IMR-90 (cell line): ENCODE results near the gene RAB12. TPM values are rescaled to one million over a fixed set of nuclear protein-coding genes. Genes with fewer than 3 reads are reported as not detected.
A peak's percentile ranks its signal among the peaks of the same experiment; 100 is the strongest.

ENCODE experiments used
- ATAC-seq: fragments of 200-7000 bp; cut with Tn5 transposase; 2 replicates; pipeline ENCODE4 v1.9.1; 2020; ENCODE audit warnings: low read depth, mild to moderate bottlenecking, moderate library complexity
- BruUV-seq: library from RNA; stranded (reverse); fragments of 400-500 nt; replicated peaks from 2 replicates; lab custom pipeline; 2021; lab: Mats Ljungman, UMichigan
- CTCF ChIA-PET: fragments of 300-600 bp; formaldehyde crosslinking; extraction: SDS; loops from one replicate; lab custom pipeline; 2021; ENCODE audit warnings: antibody characterized with exemption; lab: Yijun Ruan, JAX
- POLR2A ChIA-PET: fragments of 300-600 bp; sonication (Branson Sonifier 250); formaldehyde crosslinking; loops from one replicate; lab custom pipeline; 2022; ENCODE audit warnings: antibody characterized with exemption; ENCODE audit not compliant: unreplicated experiment; lab: Charles Lee
- DNase-seq: peaks from one replicate; pipeline ENCODE4 v3.0.0; 2013
- H2AFZ ChIP-seq: replicated peaks from 2 replicates; pipeline ENCODE3; 2013; ENCODE audit warnings: low read length, mild to moderate bottlenecking; ENCODE audit not compliant: poor library complexity
- H2AK5ac ChIP-seq: 2 replicates; pipeline ENCODE4 v1.6.1; 2013; ENCODE audit warnings: low read depth, low read length, inconsistent platforms
- H2AK9ac ChIP-seq: replicated peaks from 2 replicates; pipeline ENCODE3; 2013; ENCODE audit warnings: mild to moderate bottlenecking, low read depth, low read length, moderate library complexity; ENCODE audit not compliant: poor library complexity
- H2BK120ac ChIP-seq: 2 replicates; pipeline ENCODE4 v1.6.1; 2013; ENCODE audit warnings: low read depth, low read length, inconsistent platforms
- H2BK15ac ChIP-seq: 3 replicates; pipeline ENCODE4 v1.6.1; 2013; ENCODE audit warnings: low read depth, low read length, inconsistent platforms
- H2BK20ac ChIP-seq: 2 replicates; pipeline ENCODE4 v1.6.1; 2013; ENCODE audit warnings: low read depth, mild to moderate bottlenecking, inconsistent platforms, low read length, moderate library complexity
- H2BK5ac ChIP-seq: 2 replicates; pipeline ENCODE4 v1.6.1; 2013; ENCODE audit warnings: mild to moderate bottlenecking, low read depth, low read length, inconsistent platforms; ENCODE audit not compliant: poor library complexity, severe bottlenecking
- H3K14ac ChIP-seq: replicated peaks from 2 replicates; pipeline ENCODE4 v1.6.1; 2013; ENCODE audit warnings: low read depth, low read length, inconsistent platforms
- H3K18ac ChIP-seq: 2 replicates; pipeline ENCODE4 v1.6.1; 2013; ENCODE audit warnings: low read depth, low read length, control low read depth
- H3K23ac ChIP-seq: 2 replicates; pipeline ENCODE4 v1.6.1; 2013; ENCODE audit warnings: low read depth, low read length, inconsistent platforms
- H3K27ac ChIP-seq: 2 replicates; pipeline ENCODE4 v1.5.1; 2013; ENCODE audit warnings: mild to moderate bottlenecking, control low read depth, low read length; ENCODE audit not compliant: insufficient read depth
- H3K27me3 ChIP-seq: 2 replicates; pipeline ENCODE4 v1.6.1; 2013; ENCODE audit warnings: low read length; ENCODE audit not compliant: control insufficient read depth, insufficient read depth
- H3K36me3 ChIP-seq: 2 replicates; pipeline ENCODE4 v1.6.1; 2013; ENCODE audit warnings: low read length, mixed read lengths; ENCODE audit not compliant: control insufficient read depth, insufficient read depth
- H3K4ac ChIP-seq: 2 replicates; pipeline ENCODE4 v1.6.1; 2013; ENCODE audit warnings: low read depth, low read length, inconsistent platforms
- H3K4me1 ChIP-seq: 2 replicates; pipeline ENCODE4 v1.6.1; 2013; ENCODE audit warnings: low read length, mixed read lengths; ENCODE audit not compliant: control insufficient read depth, insufficient read depth
- H3K4me2 ChIP-seq: 2 replicates; pipeline ENCODE4 v1.6.1; 2013; ENCODE audit warnings: low read depth, mild to moderate bottlenecking, control low read depth, low read length, moderate library complexity
- H3K4me3 ChIP-seq: 2 replicates; pipeline ENCODE4 v1.5.1; 2013; ENCODE audit warnings: low read depth, mild to moderate bottlenecking, control low read depth, low read length, moderate library complexity; ENCODE audit not compliant: insufficient read depth
- H3K56ac ChIP-seq: 2 replicates; pipeline ENCODE4 v1.6.1; 2013; ENCODE audit warnings: low read length, inconsistent platforms; ENCODE audit not compliant: insufficient read depth; ENCODE audit errors: extremely low read depth
- H3K79me1 ChIP-seq, 2 experiments: 2 replicates each; pipeline ENCODE4 v1.6.1; 2013; ENCODE audit warnings: low read length in 2 of 2, inconsistent platforms in 1 of 2, low read depth in 1 of 2
- H3K9ac ChIP-seq: 2 replicates; pipeline ENCODE4 v1.6.1; 2013; ENCODE audit warnings: low read depth, low read length, control low read depth
- H3K9me1 ChIP-seq: 2 replicates; pipeline ENCODE4 v1.6.1; 2013; ENCODE audit warnings: low read length, inconsistent platforms; ENCODE audit not compliant: insufficient read depth
- H3K9me3 ChIP-seq: 2 replicates; pipeline ENCODE4 v1.6.1; 2013; ENCODE audit warnings: low read length; ENCODE audit not compliant: control insufficient read depth, insufficient read depth
- H4K20me1 ChIP-seq: 2 replicates; pipeline ENCODE4 v1.6.1; 2013; ENCODE audit warnings: low read length, inconsistent platforms; ENCODE audit not compliant: insufficient read depth
- H4K5ac ChIP-seq: 2 replicates; pipeline ENCODE4 v1.6.1; 2013; ENCODE audit warnings: mild to moderate bottlenecking, low read depth, low read length, control low read depth
- H4K8ac ChIP-seq, 2 experiments: 2 replicates each; pipeline ENCODE4 v1.6.1; 2013; ENCODE audit warnings: low read depth in 2 of 2, low read length in 2 of 2, control low read depth in 1 of 2, inconsistent platforms in 1 of 2
- H4K91ac ChIP-seq: 2 replicates; pipeline ENCODE4 v1.6.1; 2013; ENCODE audit warnings: low read depth, low read length, inconsistent platforms; ENCODE audit not compliant: insufficient read depth
- BHLHE40 ChIP-seq: fragments of 150-350 bp; IDR thresholded peaks from 2 replicates; pipeline ENCODE4 v1.6.1; 2016; ENCODE audit warnings: mild to moderate bottlenecking, low read depth, low read length
- CEBPB ChIP-seq: IDR thresholded peaks from 2 replicates; pipeline ENCODE4 v1.6.1; 2012; ENCODE audit warnings: low read depth, low read length, improper control_type of control experiment
- CHD1 ChIP-seq: IDR thresholded peaks from 2 replicates; pipeline ENCODE4 v1.6.1; 2012; ENCODE audit warnings: low read depth, low read length, improper control_type of control experiment
- MAFK ChIP-seq: IDR thresholded peaks from 2 replicates; pipeline ENCODE4 v1.6.1; 2012; ENCODE audit warnings: low read depth, low read length, improper control_type of control experiment
- MAZ ChIP-seq: IDR thresholded peaks from 2 replicates; pipeline ENCODE4 v1.6.1; 2012; ENCODE audit warnings: low read depth, mild to moderate bottlenecking, low read length, improper control_type of control experiment, moderate library complexity, borderline replicate concordance
- POLR2A ChIP-seq: IDR thresholded peaks from 2 replicates; pipeline ENCODE4 v1.6.1; 2012; ENCODE audit warnings: mild to moderate bottlenecking, low read depth, low read length
- RAD21 ChIP-seq: IDR thresholded peaks from 2 replicates; pipeline ENCODE4 v1.6.1; 2012; ENCODE audit warnings: low read length, improper control_type of control experiment
- RCOR1 ChIP-seq: IDR thresholded peaks from 2 replicates; pipeline ENCODE4 v1.6.1; 2012; ENCODE audit warnings: mild to moderate bottlenecking, low read length, improper control_type of control experiment; ENCODE audit not compliant: insufficient replicate concordance
- RFX5 ChIP-seq: IDR thresholded peaks from 2 replicates; pipeline ENCODE4 v1.8.0; 2012; ENCODE audit warnings: low read depth, mild to moderate bottlenecking, low read length, moderate library complexity
- SMC3 ChIP-seq: fragments of 150-350 bp; IDR thresholded peaks from 2 replicates; pipeline ENCODE4 v1.6.1; 2016; ENCODE audit warnings: low read depth, mild to moderate bottlenecking, antibody characterized with exemption, low read length, moderate library complexity
- WGBS, 2 experiments: methylation state at CpG; one replicate each; pipeline versions ENCODE4 v1.1.5 to v1.1.7; 2013; ENCODE audit warnings: missing lambda C conversion rate in 2 of 2; ENCODE audit not compliant: insufficient read length in 1 of 2; ENCODE audit errors: extremely low coverage in 2 of 2; 5-methylcytosine and 5-hydroxymethylcytosine counted together
- dilution Hi-C: fragments of 300-500 bp; cut with HindIII; formaldehyde crosslinking; loops from one replicate; pipeline ENCODE4 v1.14.3; 2018; ENCODE audit warnings: low sequenced_read_pairs; ENCODE audit not compliant: unreplicated experiment
- in situ Hi-C: fragments of 300-500 bp; cut with MboI; formaldehyde crosslinking; loops from 3 replicates; pipeline ENCODE4 v1.14.3; 2019; ENCODE audit warnings: low sequenced_read_pairs, inconsistent platforms, mixed read lengths
- intact Hi-C: fragments of 100-400 bp; cut with micrococcal nuclease; formaldehyde crosslinking; loops from 2 replicates; pipeline ENCODE4 v1.10.0; 2022
- polyA plus RNA-seq, 3 experiments: library from polyadenylated mRNA; depleted of rRNA; stranded (reverse); fragments of >200 nt; gene quantifications; 2 replicates each; pipeline ENCODE4 v1.2.3, GENCODE V29; 2012; ENCODE audit warnings: low replicate concordance in 1 of 3
- total RNA-seq: library from RNA; depleted of rRNA; stranded (reverse); fragments of >200 nt; gene quantifications from 2 replicates; pipeline ENCODE4 v1.2.3, GENCODE V29; 2012
- TF ChIP-seq, protein P1 (sequence below): conservative IDR thresholded peaks from 2 replicates; pipeline ENCODE4 v1.5.1; 2012; ENCODE audit warnings: mild to moderate bottlenecking, low read depth, low read length, improper control_type of control experiment
- TF ChIP-seq, protein P2 (sequence below): fragments of 150-350 bp; IDR thresholded peaks from 2 replicates; pipeline ENCODE4 v1.6.1; 2016; ENCODE audit warnings: low read depth, mild to moderate bottlenecking, low read length, moderate library complexity, borderline replicate concordance
- TF ChIP-seq, protein P3 (sequence below): fragments of 150-350 bp; IDR thresholded peaks from 2 replicates; pipeline ENCODE4 v1.6.1; 2017; ENCODE audit warnings: mild to moderate bottlenecking, antibody characterized with exemption, low read length, low read depth

Gene RAB12
- total and polyA plus RNA-seq, 2 of the 4 experiments (the other 2 are of a cell fraction) = 14.9 to 19.2 TPM

DNA sequence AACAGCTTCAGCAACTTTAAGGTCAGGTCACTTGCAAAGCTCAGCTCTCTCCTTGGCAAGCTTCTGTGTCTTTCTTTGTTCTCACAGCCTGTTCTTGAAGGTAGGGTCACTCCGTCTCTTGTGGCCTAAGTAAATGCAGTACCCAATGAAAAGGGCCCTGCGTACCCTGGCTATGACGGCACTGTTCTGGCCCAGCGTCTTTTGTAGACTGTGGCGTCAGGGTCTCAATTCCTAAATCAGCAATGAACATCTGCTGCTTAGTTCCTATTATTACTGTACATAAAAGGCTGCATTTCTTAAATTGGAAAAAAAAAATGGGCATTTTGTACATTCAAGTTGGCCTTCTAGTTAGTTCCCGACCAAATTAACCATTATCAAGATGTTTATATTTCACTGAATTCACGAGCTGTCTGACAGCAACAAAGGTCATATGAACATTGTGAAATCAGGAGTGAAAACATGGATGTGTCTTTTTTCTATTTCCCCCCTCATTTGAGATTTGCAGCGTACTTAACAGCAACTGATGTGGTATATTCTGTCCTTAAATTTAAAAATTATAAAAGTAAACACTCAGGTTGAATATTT is 79.1 kb downstream of the RAB12 start (continued):
- no peak for TF ChIP-seq BHLHE40

DNA sequence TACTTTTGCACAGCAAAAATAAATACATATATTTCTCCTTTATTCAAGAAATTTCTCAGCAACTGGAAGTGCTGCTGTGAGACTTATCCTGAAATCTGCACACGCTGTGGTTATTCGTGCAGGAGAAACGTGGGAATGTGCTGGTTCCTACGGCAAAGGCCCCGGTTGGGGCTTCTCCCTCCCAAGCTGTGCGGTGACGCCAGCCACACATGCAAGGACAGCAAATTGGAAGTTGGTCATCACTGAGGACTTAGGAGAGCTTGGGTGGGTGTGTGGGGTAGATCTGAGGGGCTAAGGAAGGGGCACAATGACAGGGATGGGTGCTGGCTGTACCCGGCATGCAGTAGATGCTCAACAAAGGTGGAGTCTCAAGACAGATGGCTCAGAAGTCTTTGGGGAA is 79.6 kb downstream of the RAB12 start:
- no peak overlapping the region for H4K91ac ChIP-seq
- no peaks in the 10 kb centered on the region for H3K79me1 ChIP-seq
- intact Hi-C loops = no loop called here
- no peak overlapping the region for H3K4me2 ChIP-seq
- no peak overlapping the region for H2BK15ac ChIP-seq
- 67% methylated on average over 5 of the region's 8 CpGs; no CpG with 5 or more reads in 1 of the 2 experiments for WGBS, 2 experiments
- no peak overlapping the region for H4K5ac ChIP-seq
- H2BK120ac ChIP-seq = no peak overlapping the region
- in situ Hi-C loops = no loop called here
- H3K9me1 ChIP-seq = peaks cover 8% of the 10 kb centered on the region; the same call in 1 of the 2 replicates
- H3K56ac ChIP-seq = no peak overlapping the region
- no peak for TF ChIP-seq RAD21
- TF ChIP-seq CHD1 = no peak
- TF ChIP-seq POLR2A = no peak
- no peak for TF ChIP-seq CEBPB
- TF ChIP-seq MAFK = no peak
- TF ChIP-seq RFX5 = no peak
- no peak for TF ChIP-seq RCOR1
- no peak for TF ChIP-seq BHLHE40
- TF ChIP-seq, protein P1, sequence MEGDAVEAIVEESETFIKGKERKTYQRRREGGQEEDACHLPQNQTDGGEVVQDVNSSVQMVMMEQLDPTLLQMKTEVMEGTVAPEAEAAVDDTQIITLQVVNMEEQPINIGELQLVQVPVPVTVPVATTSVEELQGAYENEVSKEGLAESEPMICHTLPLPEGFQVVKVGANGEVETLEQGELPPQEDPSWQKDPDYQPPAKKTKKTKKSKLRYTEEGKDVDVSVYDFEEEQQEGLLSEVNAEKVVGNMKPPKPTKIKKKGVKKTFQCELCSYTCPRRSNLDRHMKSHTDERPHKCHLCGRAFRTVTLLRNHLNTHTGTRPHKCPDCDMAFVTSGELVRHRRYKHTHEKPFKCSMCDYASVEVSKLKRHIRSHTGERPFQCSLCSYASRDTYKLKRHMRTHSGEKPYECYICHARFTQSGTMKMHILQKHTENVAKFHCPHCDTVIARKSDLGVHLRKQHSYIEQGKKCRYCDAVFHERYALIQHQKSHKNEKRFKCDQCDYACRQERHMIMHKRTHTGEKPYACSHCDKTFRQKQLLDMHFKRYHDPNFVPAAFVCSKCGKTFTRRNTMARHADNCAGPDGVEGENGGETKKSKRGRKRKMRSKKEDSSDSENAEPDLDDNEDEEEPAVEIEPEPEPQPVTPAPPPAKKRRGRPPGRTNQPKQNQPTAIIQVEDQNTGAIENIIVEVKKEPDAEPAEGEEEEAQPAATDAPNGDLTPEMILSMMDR = no peak
- no peak for TF ChIP-seq MAZ
- TF ChIP-seq, protein P2, sequence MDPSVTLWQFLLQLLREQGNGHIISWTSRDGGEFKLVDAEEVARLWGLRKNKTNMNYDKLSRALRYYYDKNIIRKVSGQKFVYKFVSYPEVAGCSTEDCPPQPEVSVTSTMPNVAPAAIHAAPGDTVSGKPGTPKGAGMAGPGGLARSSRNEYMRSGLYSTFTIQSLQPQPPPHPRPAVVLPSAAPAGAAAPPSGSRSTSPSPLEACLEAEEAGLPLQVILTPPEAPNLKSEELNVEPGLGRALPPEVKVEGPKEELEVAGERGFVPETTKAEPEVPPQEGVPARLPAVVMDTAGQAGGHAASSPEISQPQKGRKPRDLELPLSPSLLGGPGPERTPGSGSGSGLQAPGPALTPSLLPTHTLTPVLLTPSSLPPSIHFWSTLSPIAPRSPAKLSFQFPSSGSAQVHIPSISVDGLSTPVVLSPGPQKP = no peak
- TF ChIP-seq SMC3 = no peak
- TF ChIP-seq, protein P3, sequence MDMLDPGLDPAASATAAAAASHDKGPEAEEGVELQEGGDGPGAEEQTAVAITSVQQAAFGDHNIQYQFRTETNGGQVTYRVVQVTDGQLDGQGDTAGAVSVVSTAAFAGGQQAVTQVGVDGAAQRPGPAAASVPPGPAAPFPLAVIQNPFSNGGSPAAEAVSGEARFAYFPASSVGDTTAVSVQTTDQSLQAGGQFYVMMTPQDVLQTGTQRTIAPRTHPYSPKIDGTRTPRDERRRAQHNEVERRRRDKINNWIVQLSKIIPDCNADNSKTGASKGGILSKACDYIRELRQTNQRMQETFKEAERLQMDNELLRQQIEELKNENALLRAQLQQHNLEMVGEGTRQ = no peak
- no peak overlapping the region for H4K8ac ChIP-seq
- 0 out of 2 replicates have a peak overlapping the region, but pooled peaks have one; percentile 4 for H2AK5ac ChIP-seq
- POLR2A ChIA-PET = no interaction called here
- H2BK5ac ChIP-seq = no peak overlapping the region
- no peaks in the 10 kb centered on the region for H3K36me3 ChIP-seq
- no peak overlapping the region for H3K14ac ChIP-seq
- H3K27ac ChIP-seq = no peak overlapping the region
- CTCF ChIA-PET = interaction anchor here (0.6 kb wide), 1 partner anchor 48 kb away, joined by 5 read pairs; no protein-coding TSS in a partner anchor
- no peak overlapping the region for H2AFZ ChIP-seq
- no peak overlapping the region for H3K23ac ChIP-seq
- dilution Hi-C loops = loop anchor here (25.0 kb wide), 1 partner anchor 298 kb away; no protein-coding TSS in a partner anchor
- H3K18ac ChIP-seq = no peak overlapping the region
- no TSS peak for BruUV-seq
- no peaks in the 10 kb centered on the region for H3K27me3 ChIP-seq
- H3K4me3 ChIP-seq = no peak overlapping the region
- DNase-seq (no peak), ATAC-seq (no peak)
- H3K9me3 ChIP-seq = no peaks in the 10 kb centered on the region
- no peak overlapping the region for H2AK9ac ChIP-seq
- peaks cover 7% of the 10 kb centered on the region for H3K4me1 ChIP-seq
- H3K9ac ChIP-seq = no peak overlapping the region
- H3K4ac ChIP-seq = no peak overlapping the region
- no peak overlapping the region for H2BK20ac ChIP-seq
- H4K20me1 ChIP-seq = no peaks in the 10 kb centered on the region
